Activated CD4-positive, alpha-beta T cell treated with anti-CD3 and anti-CD28 coated beads, Interleukin-2, Interleukin-6, amounts not matched to agents 100 ng/mL and 50 ng/mL, durations not matched to agents 16 hours and 8 hours (primary cell): Measurements from ENCODE around the gene LSR.
A peak's percentile ranks its signal among the peaks of the same experiment; 100 is the strongest.

Source experiments
- DNase-seq: peaks from one replicate; pipeline ENCODE4 v3.0.0-alpha.2; 2020

The LSR gene

DNA sequence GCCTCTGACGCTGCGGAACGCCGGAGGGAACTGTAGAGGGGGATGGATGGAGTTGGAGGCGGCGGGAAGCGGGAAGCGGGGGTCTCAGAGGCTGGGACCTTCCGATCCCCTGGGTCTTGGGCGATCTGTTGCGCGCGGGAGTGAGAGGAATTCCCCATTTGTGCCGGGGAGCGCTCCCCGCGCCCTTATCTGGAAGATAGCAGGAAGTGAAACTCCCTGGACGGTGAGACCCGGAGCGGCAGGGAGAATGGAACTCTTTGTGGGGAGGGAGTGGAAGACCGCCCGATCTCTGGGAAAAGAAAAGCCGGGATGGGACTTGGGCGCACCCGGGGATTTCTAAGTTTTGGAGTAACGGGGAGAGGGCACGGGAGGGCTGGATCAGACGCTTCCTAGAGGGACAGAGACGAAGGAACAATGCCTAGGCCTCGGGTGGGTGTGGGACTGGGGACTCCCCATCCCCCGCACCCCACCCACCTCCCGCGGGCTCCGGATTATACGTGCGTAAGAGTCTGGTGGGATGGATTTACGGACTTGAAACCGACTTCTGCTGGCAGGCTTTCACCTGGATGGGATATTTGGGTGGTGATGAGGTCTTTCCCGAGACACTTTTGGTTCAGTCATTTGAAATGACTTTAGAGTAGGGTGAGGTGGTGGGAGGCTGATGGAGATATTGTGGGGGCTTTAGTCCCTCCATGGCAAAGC, 495 bp downstream of the LSR start:
- no peak for DNase-seq

DNA sequence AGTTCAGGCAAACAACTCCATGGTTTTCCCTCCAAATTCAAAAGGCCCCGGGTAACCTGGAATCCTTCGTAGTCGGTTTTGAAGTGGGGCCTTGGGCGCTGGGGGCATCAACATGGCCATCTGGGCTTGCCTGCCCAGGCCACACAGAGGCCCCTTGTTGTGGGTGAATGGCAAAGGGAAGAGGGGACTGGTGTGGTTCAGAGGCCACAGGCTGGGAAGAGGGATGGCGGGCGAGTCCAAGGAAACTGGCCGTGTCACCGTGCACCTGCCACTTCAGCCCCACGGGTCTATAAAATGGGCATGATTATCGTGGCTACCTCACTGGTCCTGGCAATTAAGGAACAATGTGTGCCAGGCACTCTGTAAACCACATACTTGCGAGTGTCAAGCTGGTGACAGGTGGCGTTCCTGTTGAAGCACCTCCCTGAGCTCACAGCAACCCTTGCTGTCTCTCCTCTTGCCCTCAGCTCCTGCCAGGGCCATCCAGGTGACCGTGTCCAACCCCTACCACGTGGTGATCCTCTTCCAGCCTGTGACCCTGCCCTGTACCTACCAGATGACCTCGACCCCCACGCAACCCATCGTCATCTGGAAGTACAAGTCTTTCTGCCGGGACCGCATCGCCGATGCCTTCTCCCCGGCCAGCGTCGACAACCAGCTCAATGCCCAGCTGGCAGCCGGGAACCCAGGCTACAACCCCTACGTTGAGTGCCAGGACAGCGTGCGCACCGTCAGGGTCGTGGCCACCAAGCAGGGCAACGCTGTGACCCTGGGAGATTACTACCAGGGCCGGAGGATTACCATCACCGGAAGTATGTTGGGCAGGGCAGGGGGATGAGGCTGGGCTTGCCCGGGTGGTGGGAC, 1.3 kb downstream of the LSR start:
- DNase-seq = no peak

DNA sequence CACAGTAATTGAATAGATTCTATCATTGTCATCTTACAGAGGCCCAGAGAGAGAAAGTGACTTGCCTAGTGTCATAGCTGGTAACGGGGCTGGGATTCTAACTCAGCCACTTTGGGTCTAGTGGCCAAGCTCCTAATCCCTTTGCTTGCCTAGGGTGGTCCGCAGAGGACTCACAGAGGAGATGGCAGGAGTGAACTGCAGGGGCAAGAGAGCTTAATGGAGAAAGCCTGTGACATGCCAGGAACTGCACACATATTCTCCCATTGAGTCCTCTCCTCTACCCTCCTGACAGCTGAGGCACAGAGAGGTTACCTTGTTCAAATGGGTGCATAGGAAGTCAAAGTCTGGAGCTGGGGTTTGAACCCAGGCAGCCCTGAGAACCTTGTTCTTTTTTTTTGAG, 2.7 kb downstream of the LSR start:
- no peak for DNase-seq

DNA sequence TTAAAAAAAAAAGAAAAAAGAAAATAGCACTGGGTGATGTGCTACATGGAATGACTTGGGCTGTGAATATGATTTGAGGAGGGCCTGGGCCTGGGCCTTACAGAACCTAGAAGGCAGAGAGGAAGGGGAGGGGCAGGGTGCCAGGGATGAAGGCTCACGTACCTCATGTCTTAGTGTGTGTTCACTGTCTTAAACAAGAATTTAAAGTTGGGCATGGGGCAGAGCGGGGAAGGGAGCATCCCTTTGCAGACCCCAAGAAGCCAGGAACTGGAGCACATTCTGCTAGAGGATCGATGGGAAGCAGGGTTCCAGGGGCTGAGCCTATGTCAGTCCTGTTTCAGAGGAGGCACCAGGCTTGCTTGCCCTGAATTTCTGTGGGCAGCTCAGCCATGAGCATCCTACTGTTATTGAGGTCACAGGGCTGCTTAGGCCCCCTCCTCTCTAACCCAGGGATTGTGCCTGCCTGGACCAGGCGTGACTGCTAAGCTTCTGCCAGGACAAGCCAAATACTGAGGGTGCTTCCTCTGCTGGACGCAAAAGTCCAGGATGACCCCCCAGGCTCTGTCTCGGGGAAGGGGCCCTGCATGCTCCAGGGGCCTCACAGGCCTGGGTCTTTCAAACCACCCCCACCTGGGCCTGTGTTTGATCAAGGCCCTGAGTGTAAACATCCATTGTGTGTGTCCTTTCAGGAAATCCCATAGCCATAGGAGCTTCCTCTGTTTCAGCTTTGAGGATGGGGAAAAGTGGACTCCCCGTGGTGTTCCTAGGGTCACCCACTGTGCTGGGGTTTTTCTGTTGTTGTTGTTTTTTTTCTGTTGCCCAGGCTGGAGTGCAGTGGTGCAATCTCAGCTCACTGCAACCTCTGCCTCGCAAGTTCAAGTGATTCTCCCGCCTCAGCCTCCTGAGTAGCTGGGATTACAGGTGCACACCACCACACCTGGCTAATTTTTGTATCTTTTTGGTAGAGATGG, 4.8 kb downstream of the LSR start:
- no peak for DNase-seq

DNA sequence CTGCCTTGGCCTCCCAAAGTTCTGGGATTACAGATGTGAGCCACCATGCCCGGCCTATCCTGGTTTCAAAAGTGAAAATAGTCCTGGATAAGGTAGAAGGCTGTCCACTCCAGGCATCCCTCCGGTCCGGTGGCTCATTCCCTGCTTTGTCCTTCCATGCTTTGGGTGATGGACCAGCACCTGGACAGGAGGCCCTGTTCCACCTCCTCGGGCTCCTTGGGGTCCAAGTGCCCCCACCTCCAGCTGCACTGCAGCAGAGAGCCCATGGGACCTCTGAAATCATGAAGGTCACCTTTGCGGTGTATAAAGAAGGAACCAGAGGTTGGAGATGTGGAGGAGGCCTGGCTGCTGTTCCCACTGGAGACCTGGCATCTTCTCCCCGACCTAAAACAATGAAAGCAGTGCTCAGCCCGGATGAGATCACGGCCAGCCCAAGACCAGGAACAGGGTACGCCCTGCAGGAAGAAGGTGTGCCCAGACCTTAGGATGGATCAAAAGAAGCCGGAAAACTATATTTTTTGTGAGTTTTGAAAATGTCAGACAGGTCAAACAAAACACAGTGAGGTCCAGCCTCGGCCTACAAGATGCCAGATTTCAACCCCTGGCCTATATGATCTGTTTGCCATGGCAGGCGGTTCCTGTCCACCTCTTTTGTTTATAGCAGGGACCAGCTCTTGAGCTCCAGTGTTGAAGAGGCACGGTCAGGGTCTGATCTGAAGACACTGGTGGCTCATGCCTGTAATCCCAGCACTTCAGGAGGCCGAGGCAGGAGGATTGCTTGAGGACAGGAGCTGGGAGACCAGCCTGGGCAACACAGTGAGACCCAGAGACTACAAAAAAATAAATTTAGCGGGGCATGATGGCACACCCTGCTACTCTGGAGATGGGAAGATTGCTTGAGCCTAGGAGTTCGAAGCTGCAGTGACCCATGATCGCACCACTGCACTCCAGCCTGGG, 5.8 kb downstream of the LSR start:
- no peak for DNase-seq

DNA sequence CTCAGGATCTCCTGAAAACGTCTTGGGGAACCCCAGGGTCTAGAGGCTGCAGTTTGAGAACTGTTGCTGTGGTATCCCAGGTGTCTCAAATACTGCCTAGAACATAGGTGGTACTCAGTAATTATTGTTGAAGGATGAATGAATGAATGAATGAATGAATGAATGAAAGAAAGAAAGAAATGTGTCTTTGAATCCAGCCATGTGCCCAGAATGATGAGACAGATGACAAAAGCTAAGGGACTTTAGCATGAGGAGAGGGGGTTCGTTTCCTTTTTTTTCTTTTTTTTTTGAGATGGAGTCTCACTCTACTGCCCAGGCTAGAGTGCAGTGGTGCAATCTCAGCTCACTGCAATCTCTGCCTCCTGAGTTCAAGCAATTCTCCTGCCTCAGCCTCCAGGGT, 7.8 kb downstream of the LSR start:
- no peak for DNase-seq

DNA sequence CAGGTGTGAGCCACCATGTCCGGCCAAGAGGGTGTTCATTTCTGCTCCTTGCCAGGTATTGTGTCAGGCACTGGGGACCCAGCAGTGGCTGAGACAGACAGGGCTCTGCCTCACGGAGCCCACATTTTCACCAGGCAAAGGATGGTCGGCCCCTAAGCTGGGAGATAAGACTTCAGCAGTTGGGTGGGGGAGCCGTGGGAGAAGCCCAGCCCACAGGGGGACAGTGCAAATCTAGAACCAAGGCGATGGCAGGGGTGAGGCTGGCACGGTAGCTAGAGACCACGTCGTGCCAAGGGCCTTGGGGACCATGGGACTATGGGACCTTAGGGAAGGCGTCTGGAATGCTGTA, 8.3 kb downstream of the LSR start:
- DNase-seq = no peak

DNA sequence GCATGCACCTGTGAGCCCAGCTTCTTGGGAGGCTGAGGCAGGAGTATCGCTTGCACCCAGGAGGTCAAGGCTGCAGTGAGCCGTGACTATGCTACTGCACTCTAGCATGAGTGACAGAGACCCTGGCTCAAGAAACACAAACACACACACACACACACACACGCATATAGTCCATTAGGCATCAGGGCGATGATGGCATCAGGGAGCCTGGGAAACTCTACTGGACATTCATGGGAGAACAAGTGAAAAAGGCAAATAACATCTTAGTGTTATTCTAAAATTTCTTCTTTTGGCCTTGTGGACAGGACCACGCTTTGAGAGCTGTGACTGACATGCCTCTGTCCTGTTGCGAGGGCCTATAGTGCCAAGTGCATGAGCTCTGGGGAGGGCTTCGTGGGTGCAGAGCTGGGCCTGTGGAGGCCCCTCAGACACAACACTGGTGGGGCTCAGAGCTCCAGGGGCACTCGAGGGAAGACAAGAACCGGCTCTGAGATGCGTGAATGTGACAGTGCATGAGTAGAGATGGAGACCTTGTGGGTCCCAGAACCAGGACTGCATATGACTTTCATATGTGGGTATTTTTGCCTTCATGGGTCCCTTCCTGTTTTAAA, 12.0 kb downstream of the LSR start:
- no peak for DNase-seq

DNA sequence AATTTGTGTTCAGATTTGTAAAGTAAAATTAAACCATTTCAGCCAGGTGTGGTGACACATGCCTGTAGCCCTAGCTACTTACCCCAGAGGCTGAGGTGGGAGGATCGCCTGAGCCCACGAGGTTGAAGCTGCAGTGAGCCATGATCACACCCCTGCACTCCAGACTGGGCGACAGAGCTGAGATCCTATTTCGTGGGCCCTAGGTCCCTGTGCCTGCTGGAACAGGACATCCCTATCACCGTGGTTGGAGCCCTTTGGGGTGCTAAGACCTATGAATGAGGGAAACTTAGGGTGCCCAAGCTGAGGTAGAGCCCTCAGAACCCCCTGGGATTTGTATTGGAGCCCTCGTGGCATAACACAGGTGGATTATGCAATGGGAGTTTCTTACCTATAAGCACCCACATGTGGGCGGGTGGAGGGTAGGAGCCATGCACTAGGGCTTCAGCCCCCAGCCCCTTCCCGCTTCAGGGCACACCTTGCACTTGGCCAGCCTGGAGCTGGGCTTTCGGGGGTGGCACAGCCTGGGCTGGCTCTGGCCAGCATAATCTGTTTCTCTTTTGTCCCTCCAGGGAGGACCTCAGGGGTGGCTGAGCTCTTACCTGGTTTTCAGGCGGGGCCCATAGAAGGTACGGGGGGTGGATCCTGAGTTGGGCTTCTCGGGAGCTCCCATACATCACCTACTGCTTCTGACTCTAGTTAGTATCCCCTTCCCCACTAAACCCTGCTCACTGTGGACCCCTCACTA, 12.7 kb downstream of the LSR start:
- no peak for DNase-seq

GRCh38 chr19:35262101-35262761, 13.4 kb downstream of the LSR start:
- no peak for DNase-seq

GRCh38 chr19:35264268-35265125, 15.7 kb downstream of the LSR start:
- no peak for DNase-seq

DNA sequence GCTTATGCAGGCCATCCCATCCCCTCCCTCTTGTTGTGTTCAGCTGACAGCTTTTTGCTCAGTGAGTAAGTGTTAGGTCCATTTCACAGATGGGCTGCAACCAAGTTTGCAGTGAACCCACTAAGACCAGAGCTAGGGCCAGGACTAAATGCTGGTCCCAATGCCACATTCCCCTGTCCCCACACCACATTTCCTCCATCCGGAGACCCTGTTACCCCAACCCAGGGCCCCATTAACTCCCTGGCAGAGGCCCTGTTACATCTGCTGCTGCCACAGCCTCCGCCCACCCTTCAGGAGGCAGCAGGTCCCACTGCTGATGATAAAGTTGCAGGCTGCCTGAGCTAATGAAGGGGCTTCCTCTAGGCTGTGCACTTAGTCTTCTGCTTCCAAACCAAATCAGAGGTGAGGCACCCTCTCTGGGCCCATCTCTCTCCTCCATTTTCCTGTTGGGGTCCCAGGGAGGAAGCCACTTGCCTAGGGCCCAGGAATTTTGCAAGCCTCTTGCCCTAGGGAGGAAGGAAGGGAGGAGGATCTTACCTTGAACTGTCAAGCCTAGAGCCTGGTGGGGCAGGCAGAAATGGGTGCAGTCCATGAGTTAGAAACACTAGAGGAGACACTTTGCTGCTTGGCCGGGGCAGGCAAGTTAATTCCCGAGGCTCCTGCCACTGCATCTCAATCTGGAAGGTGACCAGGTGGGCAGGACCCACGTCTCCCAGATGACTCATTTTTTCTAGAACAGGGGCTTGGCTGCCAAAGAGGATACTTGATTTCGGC, 16.5 kb downstream of the LSR start:
- DNase-seq = no peak

GRCh38 chr19:35265900-35266519, 17.2 kb downstream of the LSR start:
- DNase-seq = no peak

GRCh38 chr19:35266520-35267352, 17.9 kb downstream of the LSR start:
- no peak for DNase-seq

- DNase-seq = peak; percentile 37
Observed at GRCh38 chr19:35267353-35267817, 18.6 kb downstream of the LSR start.

GRCh38 chr19:35267818-35268535, 19.2 kb downstream of the LSR start:
- peak; percentile 84 for DNase-seq
